ENCODE measurements around the gene SCUBE1.

The SCUBE1 gene

DNA sequence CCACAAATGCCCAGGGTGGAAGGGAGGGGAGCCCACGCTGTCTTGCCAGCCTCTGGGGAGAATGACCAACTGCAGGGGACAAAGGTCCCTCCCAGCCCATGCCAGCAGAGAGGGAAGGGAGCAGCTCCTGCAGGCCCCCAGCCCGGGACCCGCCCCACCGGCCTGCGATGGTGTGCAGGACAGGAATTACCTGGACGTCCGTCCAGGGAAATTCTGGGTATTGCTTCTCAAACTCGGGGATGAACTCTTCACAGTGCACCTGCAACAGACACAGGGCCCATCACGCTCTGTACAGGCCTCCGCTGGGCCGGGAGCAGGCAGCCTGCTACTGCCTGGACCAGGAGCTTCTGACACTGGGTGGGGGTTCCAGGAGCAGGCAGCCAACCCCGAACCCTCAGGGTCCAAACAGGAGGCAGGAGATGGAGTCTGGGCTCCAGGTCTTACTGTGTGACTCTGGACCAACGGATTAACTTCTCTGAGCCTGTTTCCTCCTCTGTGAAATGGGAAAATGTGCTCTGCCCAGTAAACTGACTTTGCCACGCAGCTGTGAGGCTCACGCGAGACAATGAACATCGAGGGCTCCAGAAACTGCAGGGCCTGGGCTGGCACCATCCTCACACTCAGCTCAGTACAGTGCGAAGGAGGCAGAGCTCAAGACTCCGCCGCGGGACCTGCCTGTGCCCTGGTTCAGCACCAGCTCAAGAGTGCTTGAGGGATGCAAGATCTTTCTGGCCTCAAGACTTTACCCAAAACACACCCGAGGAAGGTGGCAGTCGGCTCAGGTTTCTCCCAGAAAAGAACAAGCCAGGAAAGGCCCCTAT lies 173.7 kb downstream of the SCUBE1 start:
- no peak for DNase-seq

DNA sequence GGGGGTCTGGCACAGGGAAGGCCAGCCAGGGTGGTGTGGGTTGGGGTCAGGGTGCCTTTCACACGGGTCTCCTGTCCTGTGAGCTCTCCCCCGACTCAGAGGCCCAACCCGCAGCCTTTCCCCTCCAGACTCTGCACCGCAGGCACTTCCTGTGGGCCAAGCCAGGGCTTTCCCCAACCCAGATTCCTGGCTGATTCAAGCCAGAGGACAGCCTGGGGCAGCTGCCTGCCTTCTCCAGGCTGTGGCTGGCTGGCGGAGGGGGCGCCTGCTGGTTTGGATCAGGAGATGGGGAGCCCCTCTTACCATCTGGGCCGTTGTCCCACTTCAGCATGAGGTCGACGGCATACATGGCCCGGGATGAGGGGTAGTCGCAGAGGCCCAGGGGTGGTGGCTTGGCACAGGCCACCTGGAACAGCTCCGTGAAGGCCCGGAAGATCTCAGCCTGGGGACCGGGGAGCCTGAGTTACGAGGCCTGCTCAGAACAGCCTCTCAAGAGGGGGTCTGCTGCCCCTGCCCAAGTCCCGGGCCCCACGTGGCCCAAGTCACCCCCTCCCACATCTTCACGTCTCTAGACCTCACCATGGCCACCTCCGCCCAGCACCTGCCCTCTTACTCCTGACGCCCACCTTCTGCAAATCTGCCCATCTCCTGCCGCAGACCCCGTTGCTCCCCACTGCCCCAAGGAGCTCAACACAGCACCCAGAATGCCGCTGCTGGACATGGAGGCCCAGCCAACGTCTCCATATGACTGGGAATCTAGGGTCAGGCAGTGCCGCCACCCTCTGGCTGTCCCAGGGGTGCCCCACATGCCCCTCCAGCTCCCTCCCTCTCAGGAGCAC lies 174.5 kb downstream of the SCUBE1 start:
- DNase-seq, result no peak

DNA sequence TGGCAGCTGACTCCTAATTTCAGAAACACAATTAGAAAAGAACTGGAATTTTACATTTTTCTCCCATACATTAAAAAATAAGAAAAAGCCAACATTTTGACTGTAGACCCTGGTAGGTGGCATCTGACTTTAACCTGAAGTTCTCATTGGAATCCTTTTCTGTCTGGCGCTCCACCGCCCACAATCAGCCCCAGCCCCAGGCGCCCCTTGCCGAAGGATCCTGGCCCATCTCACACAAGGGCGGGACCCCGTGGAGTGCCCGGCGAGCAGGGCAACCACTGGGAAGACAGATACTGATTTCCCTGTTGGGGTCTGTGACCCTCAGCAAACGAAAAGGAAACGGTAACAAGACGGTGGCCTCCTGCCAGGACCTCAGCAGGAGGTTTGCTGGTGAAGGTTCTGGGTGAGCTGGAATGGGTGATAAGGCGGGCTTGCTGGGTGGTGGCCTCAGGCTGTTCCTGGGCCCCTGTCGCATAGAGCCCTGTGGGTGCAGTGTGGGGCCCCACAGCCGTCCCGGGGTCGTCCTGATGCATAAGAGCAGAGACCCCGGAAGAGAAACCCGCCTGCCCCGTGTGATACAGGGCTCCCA lies 176.1 kb downstream of the SCUBE1 start:
- DNase-seq, result no peak

DNA sequence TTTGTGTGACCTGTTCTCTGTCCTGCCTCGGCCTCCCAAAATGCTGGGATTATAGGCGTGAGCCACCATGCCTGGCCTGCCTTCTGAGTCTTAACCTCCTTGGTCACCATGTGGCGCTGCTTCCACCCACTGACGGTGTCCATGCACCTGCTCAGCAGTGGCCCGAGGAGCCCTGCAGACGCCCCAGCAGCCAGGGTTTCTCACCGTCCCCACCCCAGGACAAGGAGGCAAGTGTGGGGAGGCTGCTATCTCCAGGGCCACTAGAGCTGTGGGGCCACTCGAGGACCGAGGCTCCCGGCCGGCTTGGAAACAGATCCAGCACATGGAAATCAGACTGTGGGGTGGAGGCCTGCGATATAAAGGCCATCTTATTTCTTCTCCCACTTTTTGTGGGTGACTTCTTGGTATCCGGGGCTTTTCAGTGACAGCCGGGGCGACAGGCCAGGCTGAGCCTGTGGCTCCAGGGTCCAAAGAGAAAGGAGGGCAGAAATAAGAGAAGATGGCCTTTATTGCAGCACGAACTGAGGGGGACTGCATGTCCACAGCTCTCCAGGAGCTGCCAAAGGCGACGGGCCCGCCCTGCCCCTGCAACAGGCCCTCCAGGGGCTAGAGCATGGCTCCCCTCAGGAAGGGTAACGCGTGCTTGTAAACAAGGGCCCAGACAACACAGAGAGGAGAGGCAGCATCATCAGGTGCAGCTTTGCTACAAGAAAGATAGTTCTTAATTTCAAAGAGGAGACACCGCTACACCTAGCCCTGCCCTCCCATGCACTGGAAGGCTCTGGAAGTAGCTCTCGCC lies 176.8 kb downstream of the SCUBE1 start:
- no peak for DNase-seq

DNA sequence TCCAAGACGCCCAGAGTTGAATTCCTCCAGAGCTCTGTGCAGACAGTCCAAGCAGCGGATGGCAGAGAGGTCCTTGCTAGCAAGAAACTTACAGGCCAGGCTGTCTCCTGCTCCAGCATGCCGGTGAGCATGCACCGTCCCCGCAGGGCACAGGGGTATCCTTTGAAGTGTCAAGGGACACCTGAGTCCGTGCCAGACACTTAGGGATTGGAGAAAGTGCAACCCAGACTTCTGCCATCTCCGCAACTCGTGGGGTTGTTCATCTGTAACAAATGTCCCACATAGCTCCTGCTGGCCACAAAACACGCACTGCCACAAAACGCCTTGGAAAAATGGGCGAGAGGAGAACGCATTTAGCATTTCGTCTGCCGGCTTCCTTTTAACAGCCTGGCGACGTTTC lies 178.5 kb downstream of the SCUBE1 start:
- no peak for DNase-seq

DNA sequence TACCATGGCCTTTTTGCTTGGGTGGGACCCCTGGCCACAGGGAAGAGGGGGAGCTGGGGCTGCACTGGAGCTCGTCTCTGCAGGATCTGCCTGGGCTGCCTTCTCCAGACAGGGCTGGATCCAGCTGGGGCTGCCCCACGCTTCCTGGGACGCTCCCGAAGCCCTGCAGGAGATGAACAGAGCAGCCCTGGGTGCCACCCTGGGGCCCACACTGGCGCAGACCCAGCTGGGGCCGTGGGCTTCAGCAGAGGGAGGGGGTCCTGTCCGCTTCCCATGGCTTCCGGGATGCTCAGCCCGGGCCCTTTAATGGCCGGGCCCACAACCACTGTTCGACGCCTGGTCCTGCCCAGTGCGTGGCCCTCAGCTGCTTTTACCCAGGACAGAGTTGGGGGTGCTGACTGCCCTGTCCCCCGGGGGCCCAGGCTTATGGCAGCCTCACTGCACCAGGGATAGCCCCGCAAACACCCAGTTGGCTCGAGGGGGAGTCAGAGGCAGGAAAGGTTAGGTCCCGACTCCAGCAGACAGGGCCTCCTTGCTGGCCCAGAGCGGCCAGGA lies 179.9 kb downstream of the SCUBE1 start:
- DNase-seq, result no peak

DNA sequence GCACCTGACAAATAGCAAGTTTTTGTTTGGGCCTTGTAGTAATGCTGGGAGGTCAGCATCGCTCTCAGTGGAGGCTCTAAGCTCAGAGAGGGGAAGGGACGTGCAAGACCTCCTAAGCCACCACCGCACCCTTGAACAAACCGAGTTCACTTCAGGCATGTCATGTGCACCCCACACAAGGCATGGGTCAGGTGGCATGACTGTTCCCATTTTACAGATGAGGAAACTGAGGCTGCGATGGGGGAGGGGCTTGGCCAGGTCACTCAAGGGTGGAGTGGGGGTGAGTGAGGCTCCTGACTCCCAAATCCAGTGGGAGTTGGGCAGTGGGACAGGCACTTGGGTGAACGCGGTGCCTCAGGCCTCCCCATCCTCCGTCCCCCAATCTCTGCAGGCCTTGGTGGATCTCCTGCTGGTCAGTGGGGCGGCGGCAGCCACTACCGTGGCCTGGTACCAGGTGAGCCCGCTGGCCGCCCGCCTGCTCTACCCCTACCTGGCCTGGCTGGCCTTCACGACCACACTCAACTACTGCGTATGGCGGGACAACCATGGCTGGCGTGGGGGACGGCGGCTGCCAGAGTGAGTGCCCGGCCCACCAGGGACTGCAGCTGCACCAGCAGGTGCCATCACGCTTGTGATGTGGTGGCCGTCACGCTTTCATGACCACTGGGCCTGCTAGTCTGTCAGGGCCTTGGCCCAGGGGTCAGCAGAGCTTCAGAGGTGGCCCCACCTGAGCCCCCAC lies 180.6 kb downstream of the SCUBE1 start:
- no peak for DNase-seq

DNA sequence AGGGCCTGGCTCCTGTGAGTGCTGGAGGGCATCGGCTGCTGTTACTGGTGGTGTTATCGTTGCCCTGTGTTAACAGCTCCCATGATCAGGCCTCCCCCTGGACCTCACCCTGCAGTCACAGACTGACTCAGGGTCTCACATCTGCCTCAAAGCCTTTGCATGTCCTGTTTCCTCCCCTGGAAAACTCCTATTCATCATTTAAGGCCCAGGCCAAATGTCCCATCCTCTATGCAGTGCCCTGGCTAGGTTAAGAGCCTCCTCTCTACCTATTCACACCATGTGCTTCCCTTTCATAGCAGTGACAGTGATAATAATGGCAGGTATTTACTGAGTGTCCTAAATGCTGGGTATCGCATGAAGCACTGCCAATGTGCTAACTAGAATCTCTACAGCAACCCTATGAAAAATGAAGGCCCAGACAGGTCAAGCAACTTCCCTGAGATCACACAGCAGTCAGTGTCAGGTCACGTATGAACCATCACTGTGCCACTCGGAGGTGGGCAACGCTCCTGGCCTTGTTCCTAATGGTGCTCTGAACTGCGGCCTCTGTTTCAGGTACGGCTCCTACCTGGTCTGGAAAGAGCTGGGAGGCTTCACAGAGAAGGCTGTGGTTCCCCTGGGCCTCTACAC lies 182.6 kb downstream of the SCUBE1 start:
- DNase-seq, result no peak

DNA sequence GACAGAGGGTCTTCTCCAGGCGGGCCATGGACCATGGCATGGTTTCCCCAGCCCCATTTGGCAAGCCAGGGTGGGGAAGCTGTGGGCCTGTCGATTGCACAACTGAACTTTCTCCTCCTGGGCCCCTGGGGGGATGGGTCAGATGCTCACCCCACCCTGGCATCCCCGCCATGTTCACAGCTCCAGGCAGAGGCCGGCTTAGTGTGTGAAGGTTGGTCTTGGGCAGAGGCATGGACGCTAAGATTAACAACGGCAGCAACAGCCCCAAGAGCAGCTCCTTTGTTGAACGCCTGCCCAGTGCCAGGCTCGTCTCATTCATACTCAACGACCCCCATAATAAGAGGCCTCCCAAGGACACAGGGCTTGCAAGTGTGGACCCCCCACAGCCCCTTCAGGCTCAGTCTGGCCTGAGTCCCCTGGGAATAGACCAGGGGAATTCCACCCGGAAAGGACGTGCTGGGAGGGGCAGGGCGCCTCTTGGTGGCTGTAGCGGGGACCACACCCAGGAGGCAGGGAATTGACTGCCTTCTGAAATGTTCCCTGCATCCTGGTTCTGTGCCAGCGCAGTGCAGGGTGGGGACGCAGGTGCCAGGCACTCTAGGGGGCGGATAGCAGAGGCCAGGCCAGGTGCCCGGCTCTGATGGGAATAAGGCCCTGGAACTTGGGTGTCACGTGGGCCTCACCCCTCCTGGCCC lies 183.5 kb downstream of the SCUBE1 start:
- DNase-seq, result no peak

DNA sequence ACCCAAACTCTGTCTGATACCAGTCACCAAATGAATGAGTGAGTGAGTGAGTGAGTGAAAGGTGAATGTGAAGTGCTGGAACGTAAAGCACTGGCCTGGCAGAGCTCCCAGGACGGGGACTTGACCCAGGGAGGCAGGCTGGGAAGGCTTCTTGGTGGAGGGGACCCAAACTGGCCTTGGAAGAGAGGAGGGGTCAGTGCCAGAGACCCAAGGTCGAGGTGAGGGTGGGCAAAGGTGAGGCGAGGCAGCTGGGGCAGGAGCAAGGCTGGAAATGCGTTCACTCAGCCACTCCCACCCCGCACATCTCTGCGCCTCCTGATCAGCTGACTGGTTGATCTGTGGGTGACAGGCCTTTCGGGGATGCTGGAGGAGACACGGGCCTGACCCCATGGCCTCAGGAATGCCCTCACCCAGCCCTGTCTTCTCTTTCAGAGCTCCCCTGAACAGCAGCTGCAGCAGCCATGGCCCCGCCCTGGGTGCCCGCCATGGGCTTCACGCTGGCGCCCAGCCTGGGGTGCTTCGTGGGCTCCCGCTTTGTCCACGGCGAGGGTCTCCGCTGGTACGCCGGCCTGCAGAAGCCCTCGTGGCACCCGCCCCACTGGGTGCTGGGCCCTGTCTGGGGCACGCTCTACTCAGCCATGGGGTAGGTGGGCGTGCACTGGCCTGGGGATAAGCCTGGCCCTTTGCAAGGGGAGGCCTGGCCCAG lies 184.2 kb downstream of the SCUBE1 start:
- no peak for DNase-seq

DNA sequence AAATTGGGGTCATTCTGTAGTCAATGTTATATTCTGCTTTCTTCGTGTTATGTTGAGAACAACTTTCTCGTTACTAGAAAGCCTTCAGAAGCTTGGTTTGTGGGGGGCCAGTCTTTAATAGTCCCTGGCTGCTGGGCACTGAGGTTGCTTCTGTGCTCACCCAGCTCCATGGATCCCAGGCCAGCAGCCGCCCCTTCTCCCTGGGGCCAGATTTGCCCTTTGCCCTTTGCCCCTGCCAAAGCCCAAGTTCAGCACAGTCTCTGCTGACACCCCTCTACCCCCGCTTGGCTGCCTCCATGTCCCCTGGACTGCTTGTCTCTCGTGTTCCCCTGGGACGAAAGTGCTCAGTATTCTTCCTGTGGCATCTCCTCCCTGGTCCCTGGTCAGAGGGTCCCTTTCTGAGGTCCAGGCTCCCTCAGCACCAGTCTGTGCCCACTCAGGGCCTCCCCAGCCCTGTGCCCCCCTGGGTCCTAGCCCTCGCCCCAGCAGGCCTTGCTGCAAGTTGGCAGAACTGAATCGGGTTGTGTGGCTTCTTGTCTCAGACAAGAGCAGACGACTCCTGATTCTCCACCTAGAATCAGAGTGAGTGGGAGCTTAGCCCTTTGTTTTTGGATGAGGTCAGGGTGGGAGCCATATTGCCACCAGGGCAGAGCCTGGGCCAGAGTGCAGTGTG lies 185.2 kb downstream of the SCUBE1 start:
- DNase-seq, result no peak

DNA sequence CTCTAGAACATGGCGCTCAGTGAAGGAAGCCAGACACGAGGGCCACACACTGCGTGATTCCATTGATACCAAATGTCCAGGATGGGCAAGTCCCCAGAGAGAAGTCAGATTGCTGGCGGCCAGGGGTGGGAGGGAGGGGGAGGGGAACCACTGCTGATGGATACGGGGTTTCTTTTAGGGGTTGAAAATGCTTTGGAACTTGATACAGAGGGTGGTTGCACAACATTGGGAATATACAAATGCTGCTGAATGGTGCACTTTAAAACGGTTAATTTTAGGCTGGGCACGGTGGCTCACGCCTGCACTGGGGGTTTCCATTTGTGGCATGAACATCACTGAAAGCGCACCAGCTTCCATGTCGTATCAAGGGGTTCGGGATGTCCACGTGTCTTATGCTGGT lies 186.8 kb downstream of the SCUBE1 start:
- DNase-seq, result no peak

DNA sequence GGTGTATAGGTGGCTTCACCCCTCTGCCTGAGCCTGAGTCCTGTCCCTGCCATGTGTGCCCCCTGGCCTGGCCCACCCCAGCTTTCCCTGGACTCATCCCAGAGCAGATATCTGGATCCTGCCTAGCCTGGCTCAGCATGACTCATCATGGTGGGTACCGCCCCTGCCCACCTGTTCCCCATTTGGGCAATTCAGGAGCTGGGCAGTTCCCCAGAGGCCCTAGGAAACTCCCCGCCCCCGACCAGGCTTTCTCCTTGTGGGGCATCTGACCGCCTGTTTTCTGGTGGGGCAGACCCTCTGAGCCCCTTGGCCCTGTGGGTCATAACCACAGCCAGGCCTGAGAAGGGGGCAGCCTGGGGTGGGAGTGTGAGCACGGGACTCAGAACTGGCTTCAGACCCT lies 187.4 kb downstream of the SCUBE1 start:
- DNase-seq, result no peak

DNA sequence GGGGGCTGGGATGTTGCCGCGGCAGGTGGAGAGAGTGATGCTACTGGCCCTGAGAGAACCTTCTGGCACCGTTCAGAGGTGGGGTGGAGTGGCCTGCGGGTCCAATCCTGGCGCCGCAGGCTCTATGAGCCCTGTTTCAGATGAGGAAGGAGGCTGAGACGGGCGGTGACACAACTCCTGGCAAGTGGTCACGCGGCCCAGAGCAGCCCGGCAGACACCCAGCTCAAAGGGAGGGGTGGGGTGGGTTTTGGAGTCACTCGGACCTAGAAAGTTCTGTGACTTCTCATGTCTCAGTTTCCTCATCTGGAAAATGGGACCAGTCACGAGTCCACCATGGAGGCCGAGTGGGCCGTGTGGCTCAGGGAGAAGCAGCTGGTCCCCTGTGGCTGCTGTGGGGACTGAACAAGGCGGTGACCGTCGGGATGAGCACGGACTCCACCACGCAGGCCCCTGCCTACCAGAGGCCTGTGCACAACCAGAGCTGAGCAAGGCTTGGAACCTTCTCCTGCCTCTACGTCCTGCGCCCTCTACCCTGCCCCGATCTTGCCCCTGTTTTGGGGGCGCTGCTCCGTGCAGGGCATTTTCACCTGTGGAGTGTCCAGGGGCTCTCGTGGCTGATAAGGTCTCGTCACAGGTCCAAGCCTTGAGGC lies 188.2 kb downstream of the SCUBE1 start:
- DNase-seq, result no peak

DNA sequence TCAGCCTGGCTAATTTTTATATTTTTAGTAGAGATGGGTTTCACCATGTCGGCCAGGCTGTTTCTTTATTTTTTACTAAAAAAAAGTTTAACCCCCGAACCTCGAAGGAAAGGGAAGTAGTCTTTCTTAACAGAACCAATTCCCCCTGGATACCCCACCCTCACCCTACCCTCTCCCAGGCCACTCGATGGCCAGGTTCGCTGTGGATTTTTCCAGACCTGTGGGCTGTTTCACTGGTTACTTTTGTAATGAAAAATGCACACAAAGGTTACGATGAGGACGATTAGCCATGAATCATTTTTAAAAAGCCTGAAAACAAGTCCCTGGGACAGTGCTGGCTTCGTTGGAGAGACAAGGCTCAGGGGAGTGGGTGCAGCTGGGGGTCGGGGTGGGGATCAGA lies 189.3 kb downstream of the SCUBE1 start:
- no peak for DNase-seq

DNA sequence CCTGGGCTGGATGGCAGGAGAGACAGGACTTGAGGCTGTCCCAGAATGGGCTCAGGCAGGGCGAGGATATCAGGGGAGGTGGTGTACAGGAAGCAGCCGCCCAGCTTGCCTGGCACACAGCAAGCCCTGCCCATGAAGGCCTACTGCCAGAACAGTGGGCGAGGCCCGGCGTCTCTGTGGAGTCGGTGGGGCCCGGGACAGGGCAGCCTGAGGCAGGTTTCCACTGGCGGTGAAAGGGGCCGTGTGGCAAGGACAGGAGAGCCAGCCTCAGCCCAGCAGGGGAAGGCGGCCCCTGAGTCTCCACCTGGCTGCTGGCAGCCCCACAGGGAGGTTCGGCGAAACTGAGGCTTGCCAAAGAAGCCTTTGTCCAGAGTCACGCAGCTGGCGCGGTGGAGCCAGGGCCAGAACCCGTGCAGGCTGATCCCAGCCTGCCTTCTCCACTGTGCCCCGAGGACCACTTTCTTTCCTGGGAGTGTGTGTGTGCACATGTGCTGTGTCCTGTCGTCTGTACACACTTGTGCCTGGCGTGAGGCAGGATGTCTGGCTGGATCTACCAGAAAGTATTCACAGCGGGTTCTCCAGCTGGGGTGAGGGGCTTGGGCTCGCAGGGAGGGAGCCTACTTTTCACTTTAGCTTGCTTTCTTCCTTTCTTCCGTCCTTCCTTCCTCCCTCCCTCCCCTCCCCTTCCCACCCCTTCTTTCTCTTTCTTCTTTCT lies 190.7 kb downstream of the SCUBE1 start:
- DNase-seq, result peak in 2 of 4 experiments; percentile 46 to 59

DNA sequence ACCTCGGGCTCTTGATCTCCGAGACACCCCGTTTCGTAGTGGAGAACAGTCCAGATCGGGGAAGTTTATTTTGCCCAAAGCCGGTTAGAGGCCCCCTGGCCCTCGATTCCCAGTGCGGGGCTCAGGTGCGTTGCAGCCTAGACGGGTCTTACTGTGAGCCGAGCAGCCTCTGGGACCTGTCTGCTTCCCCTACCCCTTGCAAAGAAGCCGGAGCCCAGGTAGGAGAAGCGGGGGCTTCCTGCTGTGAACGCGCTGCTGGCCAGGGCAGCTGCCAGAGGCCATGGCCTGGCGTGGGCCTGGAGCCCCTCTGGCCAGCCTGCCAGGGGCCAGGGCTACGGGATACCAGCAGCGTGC lies 191.2 kb downstream of the SCUBE1 start:
- no peak for DNase-seq

DNA sequence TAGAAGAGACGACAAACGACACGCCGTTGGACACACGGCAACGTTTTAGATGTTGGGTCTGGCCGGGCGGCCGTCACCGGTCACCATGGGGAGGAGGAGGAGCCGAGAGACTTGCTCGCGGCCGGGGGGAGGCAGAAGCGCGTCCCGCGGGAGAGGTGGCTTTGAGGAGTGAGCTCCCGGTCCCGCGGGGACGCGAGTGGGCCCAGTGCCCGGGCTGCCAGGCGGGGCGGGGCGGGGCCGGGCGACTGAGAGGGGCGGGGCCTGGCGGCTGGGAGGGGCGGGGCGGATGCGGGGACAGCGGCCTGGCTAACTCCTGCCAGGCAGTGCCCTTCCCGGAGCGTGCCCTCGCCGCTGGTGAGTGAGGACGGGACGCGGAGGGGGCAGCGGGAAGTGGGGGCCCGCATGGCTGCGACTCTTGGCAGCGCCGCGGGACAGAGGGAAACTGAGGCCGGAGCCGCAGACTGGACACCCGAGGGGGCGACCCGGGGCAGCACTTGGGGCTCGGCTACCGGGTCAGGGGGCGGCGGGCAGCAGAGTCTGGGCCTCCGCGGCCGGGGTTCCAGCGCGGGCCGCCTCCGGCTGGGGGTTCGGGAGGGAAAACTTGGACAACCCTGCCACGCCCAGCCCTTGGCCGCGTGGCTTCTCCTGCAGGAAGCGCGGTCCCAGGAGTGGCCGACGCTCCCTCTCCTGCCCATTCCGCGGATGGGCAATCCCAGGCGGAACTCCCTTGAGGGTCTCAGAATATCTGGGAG lies 191.7 kb downstream of the SCUBE1 start, which contains the start of gene TSPO:
Gene TSPO, plus strand, starts transcription at position 309 of the 752 bp plus-strand sequence. CDS start 7,680 bp downstream, outside the sequence.
- DNase-seq, result peak; percentile 20 to 63 (median 31)
